HG03097 (cell line): ENCODE data around the gene CCNT1.
"Not testable (repeated sequence)": the region's sequence is repeated elsewhere in the genome, so short reads cannot be mapped to it uniquely, and the experiment has no call there.

Experiments
- ATAC-seq: cut with Tn5 transposase; IDR thresholded peaks from one replicate; pipeline ENCODE4 v1.9.1; 2021; ENCODE audit not compliant: unreplicated experiment, low FRiP score

CCNT1 gene

DNA sequence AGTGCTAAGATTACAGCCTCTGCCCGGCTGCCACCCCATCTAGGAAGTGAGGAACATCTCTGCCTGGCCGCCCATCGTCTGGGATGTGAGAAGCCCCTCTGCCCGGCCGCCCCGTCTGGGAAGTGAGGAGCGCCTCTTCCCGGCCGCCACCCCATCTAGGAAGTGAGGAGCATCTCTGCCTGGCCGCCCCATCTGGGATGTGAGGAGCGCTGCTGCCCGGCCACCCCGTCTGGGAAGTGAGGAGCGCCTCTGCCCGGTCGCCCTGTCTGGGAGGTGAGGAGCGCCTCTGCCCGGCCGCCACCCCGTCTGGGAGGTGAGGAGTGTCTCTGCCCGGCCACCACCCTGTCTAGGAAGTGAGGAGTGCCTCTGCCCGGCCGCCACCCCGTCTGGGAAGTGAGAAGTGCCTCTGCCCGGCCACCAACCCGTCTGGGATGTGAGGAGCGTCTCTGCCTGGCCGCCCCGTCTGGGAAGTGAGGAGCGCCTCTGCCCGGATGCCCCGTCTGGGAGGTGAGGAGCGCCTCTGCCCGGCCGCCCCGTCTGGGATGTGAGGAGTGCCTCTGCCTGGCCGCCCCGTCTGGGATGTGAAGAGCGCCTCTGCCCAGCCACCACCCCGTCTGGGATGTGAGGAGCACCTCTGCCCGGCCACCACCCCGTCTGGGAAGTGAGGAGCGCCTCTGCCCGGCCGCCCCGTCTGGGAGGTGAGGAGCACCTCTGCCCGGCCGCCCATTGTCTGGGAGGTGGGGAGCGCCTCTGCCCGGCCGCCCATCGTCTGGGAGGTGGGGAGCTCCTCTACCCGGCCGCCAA is 74.6 kb downstream of the CCNT1 start:
- ATAC-seq: not testable (repeated sequence)

- no peak for ATAC-seq
Measured at GRCh38 chr12:48640854-48641253, 75.7 kb downstream of the CCNT1 start.

DNA sequence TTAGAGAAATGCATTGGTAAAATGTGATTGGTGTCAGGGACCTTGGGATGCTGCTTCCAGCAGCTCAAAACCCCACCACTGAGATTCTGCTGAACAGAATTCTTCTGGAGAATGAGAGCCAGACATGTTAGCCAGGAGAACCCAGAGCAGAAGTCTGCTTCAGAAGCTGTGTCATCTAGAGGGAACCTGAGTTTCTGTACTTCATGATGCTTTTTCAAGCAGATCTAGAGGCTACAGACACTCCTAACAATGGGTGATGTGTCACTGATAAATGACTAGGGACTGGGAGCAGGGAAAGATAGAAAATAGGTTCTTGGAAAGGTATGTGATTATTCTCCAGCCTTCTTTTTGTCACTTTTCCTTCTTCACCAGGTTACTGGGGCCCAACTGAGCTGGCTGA is 76.1 kb downstream of the CCNT1 start:
- no peak for ATAC-seq
